Vagina (tissue), 2 donors: Measurements from ENCODE around the gene ACACA.

Experiments
- CTCF ChIP-seq, 3 experiments: fragments of 450-650 bp in 2 of 3; fragments of 200-600 bp in 1 of 3; sonication (generic) in 1 of 3; IDR thresholded peaks; one replicate each; pipeline ENCODE4 v1.5.1; 2017 to 2019; ENCODE audit warnings: antibody characterized with exemption in 3 of 3, mild to moderate bottlenecking in 2 of 3, moderate library complexity in 2 of 3
- POLR2AphosphoS5 ChIP-seq, 2 donors: sonication (generic); formaldehyde crosslinking; IDR thresholded peaks; one replicate each; pipeline ENCODE4 v1.9.0; 2017; ENCODE audit warnings: antibody characterized with exemption in 2 of 2, mild to moderate bottlenecking in 2 of 2, low read depth in 1 of 2; ENCODE audit not compliant: insufficient read depth in 1 of 2

- TF ChIP-seq POLR2AphosphoS5 (IDR thresholded peaks at IDR 0.05; ENCODE audit: insufficient read depth in 1 of 2, low read depth in 1 of 2) (no peak), CTCF (IDR thresholded peaks at IDR 0.05) (no peak)
These were observed 340.9 kb downstream of the ACACA start for GRCh38 chr17:37065486-37066321.
